ENCODE results near the gene CAPS.
"Not testable (repeated sequence)": the region's sequence is repeated elsewhere in the genome, so short reads cannot be mapped to it uniquely, and the experiment has no call there.

The CAPS gene

GRCh38 chr19:5958074-5958850, 44.2 kb downstream of the CAPS start:
- no peak for DNase-seq

GRCh38 chr19:5958851-5959122, 44.7 kb downstream of the CAPS start:
- no peak for DNase-seq

GRCh38 chr19:5959260-5960004, 45.4 kb downstream of the CAPS start:
- no peak for DNase-seq

- no peak for DNase-seq
These were observed 46.2 kb downstream of the CAPS start for GRCh38 chr19:5960005-5961001.

- not testable (repeated sequence) for DNase-seq
These were observed 47.6 kb downstream of the CAPS start for GRCh38 chr19:5961641-5961968.

- peak; percentile 80 for DNase-seq
These were observed 48.2 kb downstream of the CAPS start for GRCh38 chr19:5961969-5962945.

- DNase-seq, result not testable (repeated sequence)
These were observed 49.2 kb downstream of the CAPS start for GRCh38 chr19:5963259-5963658.

- no peak for DNase-seq
These were observed 49.8 kb downstream of the CAPS start for GRCh38 chr19:5963855-5964254.

GRCh38 chr19:5964816-5965565, 50.9 kb downstream of the CAPS start:
- DNase-seq, result no peak

Measured in NCI-H2171 treated with DMSO at 0.1 percent for 48 hours (cell line).